COR-L47 (cell line): ENCODE results near the gene TMEM207.

Experiments
- DNase-seq: peaks from one replicate; lab custom pipeline; 2025; lab: John Stamatoyannopoulos, UW

Gene TMEM207

GRCh38 chr3:190384309-190384756 is 65.4 kb downstream of the TMEM207 start:
- peak; percentile 57 for DNase-seq

- DNase-seq = no peak
Measured at GRCh38 chr3:190382082-190382481, 67.6 kb downstream of the TMEM207 start.

- DNase-seq = no peak
Measured at GRCh38 chr3:190381441-190381840, 68.3 kb downstream of the TMEM207 start.

GRCh38 chr3:190380184-190380583 is 69.5 kb downstream of the TMEM207 start:
- no peak for DNase-seq
